ENCODE measurements around the gene TMPRSS2.

GRCh38 chr21:41447356-41447755, 60.6 kb downstream of the TMPRSS2 start:
- TF ChIP-seq CTCF (IDR thresholded peaks at IDR 0.05) = no peak
- no peak for TF ChIP-seq POLR2A (IDR thresholded peaks at IDR 0.05)
- TF ChIP-seq POLR2AphosphoS5 (IDR thresholded peaks at IDR 0.05) = no peak
- no peak for TF ChIP-seq EP300 (IDR thresholded peaks at IDR 0.05)

All from sigmoid colon (tissue), 4 donors.